ENCODE measurements around the gene VAMP5. TPM values are rescaled to one million over a fixed set of nuclear protein-coding genes. Genes with fewer than 3 reads are reported as not detected.
A peak's percentile ranks its signal among the peaks of the same experiment; 100 is the strongest.

VAMP5 gene, protein sequence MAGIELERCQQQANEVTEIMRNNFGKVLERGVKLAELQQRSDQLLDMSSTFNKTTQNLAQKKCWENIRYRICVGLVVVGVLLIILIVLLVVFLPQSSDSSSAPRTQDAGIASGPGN
- total RNA-seq = 10 to 100 TPM in 3 of 4 donors, 1 to 10 TPM in 1; 6.1 to 45.6 (median 17.0) TPM

DNA sequence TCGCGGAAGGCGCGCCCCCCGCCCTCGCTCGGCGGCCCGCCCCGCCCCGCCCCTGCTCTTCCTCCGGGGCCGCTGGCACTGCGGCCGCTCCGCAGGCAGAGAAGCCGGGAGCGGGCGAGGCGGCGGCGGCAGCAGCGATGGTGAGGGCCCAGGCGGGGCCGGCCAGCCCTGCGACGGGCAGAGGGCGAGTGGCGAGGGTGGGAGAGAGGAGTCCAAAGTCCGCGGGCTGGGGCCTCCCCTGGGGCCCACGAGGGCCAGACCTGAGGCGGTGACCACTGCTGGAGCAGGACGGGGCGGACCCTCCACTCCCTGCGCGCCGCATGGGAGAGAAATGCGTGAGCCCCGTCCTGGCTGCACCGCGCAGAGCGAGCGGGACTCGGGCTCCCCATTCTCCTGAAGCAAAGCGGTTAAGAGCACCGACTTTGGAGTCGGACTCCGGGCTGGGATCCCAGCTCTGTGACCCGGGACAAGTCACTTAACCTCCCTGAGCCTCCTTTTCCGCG is at the start of gene VAMP5:
Gene VAMP5 (plus strand): TSS at position 78 of the 503 bp plus-strand sequence. CDS start 60 bp downstream, at position 138.
- WGBS, 2 donors = 0% methylated on average over 7 of the region's 52 CpGs; no CpG with 5 or more reads in 1 of the 2 donors
- H3K27ac ChIP-seq = peak within 1 kb of the TSS; percentile 86 to 97 (median 94)
- no peaks in the 10 kb centered on the region for H3K9me3 ChIP-seq
- no peaks in the 10 kb centered on the region for H3K27me3 ChIP-seq
- H3K4me1 ChIP-seq = peaks cover 21 to 82% (median 68%) of the 10 kb centered on the region in 3 donors
- intact Hi-C loops (cut with DNase I) = no loop called here
- no peak for DNase-seq
- peaks cover 0 to 33% (median 0%) of the 10 kb centered on the region in 3 donors for H3K36me3 ChIP-seq
- H3K4me3 ChIP-seq = peak within 1 kb of the TSS; percentile 43 to 85 (median 59)
- TF ChIP-seq, protein P1, sequence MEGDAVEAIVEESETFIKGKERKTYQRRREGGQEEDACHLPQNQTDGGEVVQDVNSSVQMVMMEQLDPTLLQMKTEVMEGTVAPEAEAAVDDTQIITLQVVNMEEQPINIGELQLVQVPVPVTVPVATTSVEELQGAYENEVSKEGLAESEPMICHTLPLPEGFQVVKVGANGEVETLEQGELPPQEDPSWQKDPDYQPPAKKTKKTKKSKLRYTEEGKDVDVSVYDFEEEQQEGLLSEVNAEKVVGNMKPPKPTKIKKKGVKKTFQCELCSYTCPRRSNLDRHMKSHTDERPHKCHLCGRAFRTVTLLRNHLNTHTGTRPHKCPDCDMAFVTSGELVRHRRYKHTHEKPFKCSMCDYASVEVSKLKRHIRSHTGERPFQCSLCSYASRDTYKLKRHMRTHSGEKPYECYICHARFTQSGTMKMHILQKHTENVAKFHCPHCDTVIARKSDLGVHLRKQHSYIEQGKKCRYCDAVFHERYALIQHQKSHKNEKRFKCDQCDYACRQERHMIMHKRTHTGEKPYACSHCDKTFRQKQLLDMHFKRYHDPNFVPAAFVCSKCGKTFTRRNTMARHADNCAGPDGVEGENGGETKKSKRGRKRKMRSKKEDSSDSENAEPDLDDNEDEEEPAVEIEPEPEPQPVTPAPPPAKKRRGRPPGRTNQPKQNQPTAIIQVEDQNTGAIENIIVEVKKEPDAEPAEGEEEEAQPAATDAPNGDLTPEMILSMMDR (IDR thresholded peaks at IDR 0.05) = no peak
- TF ChIP-seq POLR2A (IDR thresholded peaks at IDR 0.05) = peak in 2 of 4 donors; percentile 51 to 55

DNA sequence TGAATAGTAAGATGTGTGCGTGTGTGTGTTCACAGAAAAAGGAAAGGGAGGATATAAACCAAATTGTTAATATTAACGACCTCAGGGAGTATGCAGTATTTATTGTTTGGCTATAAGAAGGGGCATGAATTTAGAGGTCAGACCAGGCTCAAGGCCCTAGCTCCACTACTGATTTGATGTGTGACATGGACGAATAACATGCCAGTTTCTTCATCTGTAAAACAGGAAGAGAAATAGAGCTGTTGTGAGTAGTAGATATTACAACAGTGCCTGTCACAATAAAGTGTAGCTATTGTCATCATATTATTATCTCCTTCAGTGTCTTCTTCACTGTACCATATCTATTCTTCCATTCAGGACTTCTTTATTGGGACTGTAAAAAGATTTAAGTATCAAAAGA is 49.4 kb upstream of the VAMP5 start:
- 63 to 78% methylated on average over 3 of the region's 3 CpGs for WGBS, 2 donors
- no peaks in the 10 kb centered on the region for H3K9me3 ChIP-seq
- H3K27me3 ChIP-seq = no peaks in the 10 kb centered on the region
- H3K4me3 ChIP-seq = no peak overlapping the region
- DNase-seq = no peak
- TF ChIP-seq, protein P1 (IDR thresholded peaks at IDR 0.05) = no peak
- no peak for TF ChIP-seq POLR2A (IDR thresholded peaks at IDR 0.05)
- peaks cover 0 to 33% (median 8%) of the 10 kb centered on the region in 3 donors for H3K4me1 ChIP-seq
- no peak overlapping the region for H3K27ac ChIP-seq
- H3K36me3 ChIP-seq = no peaks in the 10 kb centered on the region
- intact Hi-C loops (cut with DNase I) = no loop called here

DNA sequence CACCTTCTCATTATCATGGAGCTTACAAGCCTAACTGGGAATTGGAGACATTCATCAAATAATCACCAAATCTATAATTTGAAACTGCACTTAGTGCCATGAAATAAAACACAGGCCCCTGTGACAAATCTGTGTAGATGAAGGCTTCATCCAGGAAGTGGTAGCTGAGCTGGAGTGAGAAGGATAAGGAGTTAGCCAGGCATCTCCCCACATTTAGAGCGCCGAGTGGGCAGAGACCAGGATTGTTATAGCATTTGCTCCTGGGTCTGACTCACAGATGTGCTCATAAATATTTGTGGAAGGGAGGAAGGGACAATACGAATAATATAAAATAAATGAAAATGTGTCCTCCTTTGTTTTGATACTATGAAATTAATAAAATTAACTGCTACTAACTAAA is 47.8 kb upstream of the VAMP5 start:
- H3K9me3 ChIP-seq = no peaks in the 10 kb centered on the region
- intact Hi-C loops (cut with DNase I) = no loop called here

DNA sequence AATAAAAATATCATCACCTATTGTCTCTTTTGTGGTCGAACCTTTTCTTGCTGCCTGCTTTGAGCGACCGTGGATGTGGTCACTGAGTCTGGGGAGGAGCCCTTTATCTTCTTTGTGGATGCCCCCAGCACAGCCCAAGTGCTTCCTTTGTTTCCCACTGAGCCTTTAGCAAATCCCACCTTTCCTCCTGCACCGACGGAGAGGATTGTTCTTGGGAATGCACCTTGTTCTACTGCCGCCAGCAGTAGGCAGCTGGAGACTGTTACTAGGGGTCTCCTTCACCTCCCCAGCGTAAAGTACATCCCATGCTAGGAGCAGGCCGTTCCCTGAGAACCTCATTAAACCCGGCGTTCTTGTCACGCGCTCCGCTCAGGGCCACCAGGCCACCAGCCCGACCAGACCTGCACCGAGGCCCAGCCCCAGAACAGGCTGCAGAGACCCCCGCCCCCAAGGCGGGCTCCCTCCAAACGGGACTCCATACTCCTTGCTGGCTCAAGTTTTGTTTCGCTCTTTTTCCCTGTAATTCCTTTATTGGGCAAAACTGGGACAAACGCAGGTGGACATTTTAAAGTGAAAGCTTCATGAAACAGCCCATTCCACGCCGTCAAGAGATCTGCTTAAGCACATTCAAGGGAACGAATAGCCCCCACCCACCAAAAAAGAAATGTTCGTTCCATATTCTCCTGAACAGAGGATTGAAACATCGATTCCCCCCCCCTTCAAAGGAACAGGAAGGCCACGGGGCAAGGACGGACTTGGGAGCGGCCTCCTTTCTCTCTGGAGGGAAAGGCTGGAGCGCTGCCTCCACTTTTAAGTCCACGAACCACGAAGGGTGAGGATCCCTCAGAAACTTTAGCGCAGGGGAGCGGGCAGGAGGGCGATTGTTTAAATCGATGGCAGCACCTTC is 46.4 kb upstream of the VAMP5 start:
- intact Hi-C loops (cut with DNase I) = no loop called here
- peak overlapping the region; percentile 71 to 84 (median 76) for H3K4me3 ChIP-seq
- peaks cover 9 to 19% (median 9%) of the 10 kb centered on the region in 3 donors for H3K36me3 ChIP-seq
- 2 to 5% methylated on average over 13 of the region's 35 CpGs for WGBS, 2 donors
- peak in 1 of 4 donors; percentile 22 for TF ChIP-seq POLR2A (IDR thresholded peaks at IDR 0.05)
- TF ChIP-seq, protein P1 (IDR thresholded peaks at IDR 0.05) = peak in 1 of 6 experiments; percentile 17
- DNase-seq = no peak
- no peaks in the 10 kb centered on the region for H3K27me3 ChIP-seq
- no peaks in the 10 kb centered on the region for H3K9me3 ChIP-seq
- peaks cover 15 to 51% (median 31%) of the 10 kb centered on the region in 3 donors for H3K4me1 ChIP-seq
- H3K27ac ChIP-seq = peak overlapping the region; percentile 96 to 99 (median 98)

More for the DNA sequence above, 47.8 kb upstream of the VAMP5 start:
- TF ChIP-seq POLR2A (IDR thresholded peaks at IDR 0.05) = no peak
- TF ChIP-seq, protein P1 (IDR thresholded peaks at IDR 0.05) = no peak
- Histone ChIP-seq H3K27me3 (no peaks in the 10 kb centered on the region), H3K27ac (peak overlapping the region in 3 of 4 donors; percentile 2 to 96 (median 50)), H3K36me3 (peaks cover 0 to 5% (median 0%) of the 10 kb centered on the region in 3 donors), H3K4me3 (no peak overlapping the region), H3K4me1 (peaks cover 2 to 42% (median 17%) of the 10 kb centered on the region in 3 donors)
- DNase-seq = no peak
- WGBS, 2 donors = 31 to 61% methylated on average over 3 of the region's 3 CpGs
